Activated CD4-positive, alpha-beta T cell treated with anti-CD3 and anti-CD28 coated beads, Interleukin-2, amount 50 U/mL, for 4 hours (primary cell): ENCODE data around the gene MANF.
"Not testable (repeated sequence)": the region's sequence is repeated elsewhere in the genome, so short reads cannot be mapped to it uniquely, and the experiment has no call there.

ENCODE experiments used
- DNase-seq, 2 experiments: peaks; one replicate each; pipeline ENCODE4 v3.0.0-alpha.2; 2020

MANF gene

DNA sequence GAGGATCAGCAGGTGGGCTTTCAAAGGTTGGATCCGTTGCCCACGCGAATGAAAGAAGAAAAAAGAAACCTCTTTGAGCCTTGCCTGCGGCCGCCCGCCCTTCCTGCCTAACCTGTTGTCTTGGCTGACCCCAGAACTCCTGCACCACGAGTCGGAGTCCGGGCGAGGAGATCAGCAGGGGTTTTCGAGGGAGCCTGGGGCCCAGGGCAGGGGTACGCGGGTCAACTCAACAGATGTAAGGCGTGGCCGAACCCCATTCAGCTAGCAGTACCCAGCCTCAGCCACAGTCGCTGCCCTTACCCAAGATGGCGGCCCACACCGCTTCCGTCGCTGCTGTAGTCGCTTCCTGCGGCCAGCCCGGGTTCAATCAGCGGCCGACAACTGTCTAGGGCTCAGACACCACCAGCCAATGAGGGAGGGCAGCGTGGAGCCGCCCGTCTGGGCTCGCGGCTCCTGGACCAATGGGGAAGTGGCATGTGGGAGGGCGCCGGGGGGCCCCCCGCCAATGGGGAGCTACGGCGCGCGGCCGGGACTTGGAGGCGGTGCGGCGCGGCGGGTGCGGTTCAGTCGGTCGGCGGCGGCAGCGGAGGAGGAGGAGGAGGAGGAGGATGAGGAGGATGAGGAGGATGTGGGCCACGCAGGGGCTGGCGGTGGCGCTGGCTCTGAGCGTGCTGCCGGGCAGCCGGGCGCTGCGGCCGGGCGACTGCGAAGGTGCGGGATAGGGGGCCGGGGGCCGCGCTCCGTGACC lies at the start of gene MANF:
Gene MANF (plus strand): TSS at position 566 of the 748 bp plus-strand sequence. CDS start 52 bp downstream, at position 618.
- peak; percentile 95 to 96 for DNase-seq

DNA sequence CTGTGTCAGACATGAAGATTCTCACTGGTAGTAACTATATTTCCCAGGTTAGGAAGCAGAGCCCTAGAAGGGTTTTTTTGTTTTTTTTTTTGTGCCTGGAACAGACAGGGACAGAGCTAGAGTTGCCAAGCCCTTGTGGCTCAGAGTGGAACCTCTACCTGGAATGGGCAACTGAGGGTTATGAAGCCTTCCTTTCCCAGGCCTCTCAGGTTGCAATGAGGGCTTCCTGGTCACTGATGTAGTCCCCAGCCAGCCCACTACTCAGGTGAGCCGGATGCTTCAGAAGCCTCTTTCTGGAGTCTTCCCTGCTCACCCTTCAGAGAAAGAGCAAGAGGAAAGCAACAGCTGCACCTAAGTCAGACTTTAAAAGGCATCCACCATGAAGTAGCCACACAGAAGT lies 48.8 kb upstream of the MANF start:
- DNase-seq: no peak

DNA sequence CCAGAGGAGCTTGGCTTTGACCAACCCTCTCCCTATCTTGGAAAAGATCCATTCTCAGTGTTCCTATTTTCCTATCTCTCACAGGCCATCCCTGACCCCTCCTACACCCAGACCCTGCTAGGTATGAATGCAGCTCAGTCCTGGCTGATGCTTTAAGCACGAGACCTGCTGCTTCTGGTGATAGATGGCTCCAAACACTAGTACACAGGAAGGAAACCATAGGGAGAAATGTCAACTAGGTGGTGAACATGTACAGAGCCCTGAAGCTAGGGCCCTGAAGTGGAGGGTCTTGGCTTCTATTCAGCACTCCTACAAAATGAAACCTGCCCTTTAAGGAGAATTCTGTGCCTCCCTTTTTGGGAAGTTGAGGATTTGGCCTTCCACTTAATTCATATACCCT lies 47.4 kb upstream of the MANF start:
- no peak for DNase-seq

DNA sequence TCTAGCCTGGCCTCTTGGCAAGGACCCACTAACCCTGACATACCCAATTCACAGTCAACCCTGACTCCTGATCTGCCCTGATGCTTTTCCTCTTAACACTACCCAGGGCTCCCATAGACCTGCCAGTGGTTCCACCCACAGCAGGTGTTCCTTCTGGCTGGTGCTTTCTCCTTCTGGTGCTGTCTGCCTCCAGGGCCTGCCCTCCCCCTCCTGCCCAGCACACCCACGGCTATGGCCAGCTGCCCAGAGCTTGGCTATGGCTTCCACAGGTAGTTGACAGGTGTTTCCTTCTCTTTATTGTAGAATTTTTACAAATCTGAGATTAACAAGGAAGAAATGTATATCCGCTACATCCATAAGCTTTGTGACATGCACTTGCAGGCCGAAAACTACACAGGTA lies 46.5 kb upstream of the MANF start:
- DNase-seq: no peak

DNA sequence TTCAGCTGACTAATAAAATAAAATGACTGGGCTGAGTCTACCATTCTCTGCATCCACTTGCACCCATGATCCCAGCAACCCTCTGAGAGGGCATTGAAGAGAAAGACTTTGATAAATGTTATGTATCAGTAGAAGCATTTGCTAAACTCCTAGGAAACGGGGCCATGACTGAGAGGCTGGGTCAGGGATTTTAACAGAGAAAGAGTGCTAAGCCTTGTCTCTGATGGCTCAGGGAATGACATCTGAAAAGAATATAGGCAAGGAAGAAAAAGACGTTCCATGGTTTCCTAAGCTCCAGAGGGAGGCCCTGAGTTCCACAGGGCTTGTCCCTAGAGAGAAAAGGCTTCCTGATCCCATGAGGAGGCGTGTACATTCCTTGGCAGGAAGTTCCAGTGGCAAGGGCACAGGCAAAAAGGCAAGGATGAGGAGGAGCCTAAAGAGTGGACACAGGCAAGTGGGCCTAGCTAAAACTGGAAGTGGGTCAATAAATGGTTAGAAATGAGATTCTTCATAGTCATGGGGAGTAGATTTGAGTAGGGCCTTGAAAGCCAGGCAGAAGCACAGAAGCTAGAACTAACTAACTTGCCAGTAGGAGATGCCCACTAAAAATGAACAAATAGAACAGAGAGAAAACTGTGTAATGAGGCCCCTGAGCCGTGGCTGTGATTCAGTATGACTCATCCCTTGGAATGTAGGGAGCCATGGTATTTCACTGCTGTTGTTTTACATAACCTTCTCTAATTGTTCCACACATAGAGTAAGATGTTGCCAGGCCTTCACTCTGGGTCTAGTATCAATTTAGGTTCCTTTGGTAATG lies 44.9 kb upstream of the MANF start:
- DNase-seq: no peak

DNA sequence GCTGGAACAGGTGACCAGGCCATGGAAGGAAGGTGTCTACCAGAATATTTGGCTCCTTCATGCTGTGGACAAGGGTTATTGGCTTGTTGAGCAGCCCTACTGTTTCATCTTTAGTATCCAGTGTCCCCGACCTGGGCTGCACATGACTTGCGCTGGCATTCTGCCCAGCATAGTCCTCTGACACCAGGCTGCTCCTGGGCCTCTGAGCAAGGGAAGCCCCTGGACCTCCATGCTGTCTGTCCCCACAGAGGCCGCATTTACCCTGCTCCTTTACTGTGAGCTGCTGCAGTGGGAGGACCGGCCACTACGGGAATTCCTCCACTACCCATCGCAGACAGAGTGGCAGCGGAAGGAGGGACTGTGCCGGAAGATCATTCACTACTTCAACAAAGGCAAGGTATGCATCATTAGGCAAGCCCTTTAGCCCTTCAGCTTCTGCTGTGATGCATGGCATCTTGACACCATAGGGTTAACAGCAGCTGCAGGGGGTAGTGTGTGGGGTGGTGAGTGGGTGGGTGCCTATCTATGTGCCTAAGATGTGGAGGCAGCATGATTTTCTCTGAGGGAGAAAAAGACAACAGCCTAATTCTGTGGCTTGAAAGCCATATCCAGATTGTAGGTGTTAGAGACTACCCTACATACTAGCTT lies 44.0 kb upstream of the MANF start:
- DNase-seq: no peak

DNA sequence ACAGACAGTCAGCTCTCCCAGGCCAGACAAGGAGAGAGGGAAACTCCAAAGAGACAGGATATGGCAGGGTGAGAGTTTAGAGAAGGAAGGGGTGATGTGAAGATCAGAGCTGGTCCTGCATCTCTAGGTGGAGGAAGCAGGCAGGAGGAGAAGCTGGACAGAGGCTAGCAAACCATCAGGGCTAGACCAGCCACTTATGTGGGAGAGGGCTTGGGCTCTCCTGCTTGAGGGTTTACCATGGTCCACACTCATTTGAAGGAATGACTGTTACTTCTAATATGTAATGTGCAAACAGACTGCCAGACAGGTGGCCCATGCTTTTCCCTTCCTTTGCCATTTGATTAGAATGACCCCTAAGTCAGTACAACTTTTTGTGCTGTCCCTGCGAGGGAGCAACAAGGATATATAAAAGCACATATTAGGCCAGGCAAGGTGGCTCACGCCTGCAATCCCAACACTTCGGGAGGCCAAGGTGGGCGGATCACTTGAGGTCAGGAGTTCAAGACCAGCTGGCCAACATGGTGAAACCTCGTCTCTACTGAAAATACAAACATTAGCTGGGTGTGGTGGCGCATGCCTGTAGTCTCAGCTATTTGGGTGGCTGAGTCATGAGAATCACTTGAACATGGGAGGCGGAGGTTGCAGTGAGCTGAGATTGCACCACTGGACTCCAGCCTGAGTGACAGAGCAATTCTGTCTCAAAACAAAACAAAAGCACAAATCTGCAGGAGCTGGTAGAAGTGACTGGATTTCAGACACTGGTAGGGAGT lies 41.0 kb upstream of the MANF start:
- DNase-seq: no peak

DNA sequence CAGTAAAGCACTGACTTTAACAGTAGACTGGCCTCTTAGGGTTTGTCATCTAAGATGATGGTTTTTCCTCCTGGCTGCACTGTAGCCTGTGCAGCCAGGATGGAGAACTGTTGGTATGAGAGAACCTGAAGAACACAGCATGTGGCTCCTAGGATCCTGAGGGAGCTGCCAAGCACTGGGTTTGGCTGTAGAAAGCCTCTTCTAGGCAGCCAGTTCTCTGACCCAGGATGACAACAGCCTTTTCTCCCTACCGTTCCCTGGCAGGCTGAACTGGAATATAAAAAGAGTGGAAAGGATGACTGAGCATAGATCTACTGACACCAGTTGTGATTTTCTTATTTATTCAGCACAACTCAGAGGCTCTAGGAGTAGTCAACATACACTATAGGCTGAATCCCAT lies 34.3 kb upstream of the MANF start:
- DNase-seq: no peak

DNA sequence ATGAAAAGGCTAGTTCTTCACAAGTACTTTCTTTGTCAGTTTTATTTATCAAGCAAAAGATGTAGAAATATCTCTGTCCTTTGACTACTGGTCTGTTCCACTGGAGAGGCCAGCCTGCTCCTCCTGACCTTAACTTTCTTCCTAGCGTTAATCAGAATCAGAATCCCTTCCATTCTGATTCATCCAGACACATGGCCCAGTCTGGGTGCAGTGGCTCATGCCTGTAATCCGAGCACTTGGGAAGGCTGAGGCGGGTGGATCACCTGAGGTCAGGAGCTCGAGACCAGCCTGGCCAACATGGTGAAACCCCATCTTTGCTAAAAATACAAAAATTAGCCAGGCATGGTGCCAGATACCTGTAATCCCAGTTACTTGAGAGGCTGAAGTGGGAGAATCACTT lies 32.0 kb upstream of the MANF start:
- DNase-seq: no peak

DNA sequence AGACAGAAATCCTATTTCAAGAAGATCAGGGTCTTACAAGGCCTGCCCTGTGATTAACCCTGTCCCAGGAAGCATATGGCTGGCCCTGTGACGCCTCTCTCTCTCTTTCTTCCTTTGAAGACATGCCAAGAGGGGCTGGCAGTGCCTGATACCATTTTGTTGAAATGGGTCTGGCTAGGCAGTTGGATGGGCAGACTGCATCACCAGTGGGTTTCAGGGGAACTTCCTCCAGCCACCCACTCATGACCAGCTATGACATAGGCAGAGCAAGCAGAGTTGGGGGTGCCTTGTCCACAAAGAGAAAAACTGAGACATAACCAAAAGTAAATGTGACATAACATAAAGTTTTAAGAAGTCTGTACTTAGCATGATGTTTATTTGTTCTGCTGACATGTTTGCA lies 31.4 kb upstream of the MANF start:
- no peak for DNase-seq

DNA sequence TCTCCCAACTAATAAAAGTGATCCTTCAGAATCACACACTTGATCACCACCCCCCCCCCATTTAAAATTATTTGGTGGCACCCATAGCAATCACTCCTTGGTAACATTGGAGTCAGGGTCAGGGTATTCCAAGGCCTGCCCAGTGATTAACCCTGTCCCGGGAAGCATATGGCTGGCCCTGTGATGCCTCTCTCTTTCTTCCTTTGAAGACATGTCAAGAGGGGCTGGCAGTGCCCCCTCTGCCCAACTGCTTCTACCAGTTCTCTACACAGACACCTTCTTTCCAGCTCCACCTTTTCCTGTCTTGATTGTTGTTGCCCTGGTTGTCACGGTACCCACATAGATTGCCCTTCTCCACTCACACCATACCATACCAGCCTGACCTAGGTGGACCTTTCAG lies 30.9 kb upstream of the MANF start:
- DNase-seq: no peak

DNA sequence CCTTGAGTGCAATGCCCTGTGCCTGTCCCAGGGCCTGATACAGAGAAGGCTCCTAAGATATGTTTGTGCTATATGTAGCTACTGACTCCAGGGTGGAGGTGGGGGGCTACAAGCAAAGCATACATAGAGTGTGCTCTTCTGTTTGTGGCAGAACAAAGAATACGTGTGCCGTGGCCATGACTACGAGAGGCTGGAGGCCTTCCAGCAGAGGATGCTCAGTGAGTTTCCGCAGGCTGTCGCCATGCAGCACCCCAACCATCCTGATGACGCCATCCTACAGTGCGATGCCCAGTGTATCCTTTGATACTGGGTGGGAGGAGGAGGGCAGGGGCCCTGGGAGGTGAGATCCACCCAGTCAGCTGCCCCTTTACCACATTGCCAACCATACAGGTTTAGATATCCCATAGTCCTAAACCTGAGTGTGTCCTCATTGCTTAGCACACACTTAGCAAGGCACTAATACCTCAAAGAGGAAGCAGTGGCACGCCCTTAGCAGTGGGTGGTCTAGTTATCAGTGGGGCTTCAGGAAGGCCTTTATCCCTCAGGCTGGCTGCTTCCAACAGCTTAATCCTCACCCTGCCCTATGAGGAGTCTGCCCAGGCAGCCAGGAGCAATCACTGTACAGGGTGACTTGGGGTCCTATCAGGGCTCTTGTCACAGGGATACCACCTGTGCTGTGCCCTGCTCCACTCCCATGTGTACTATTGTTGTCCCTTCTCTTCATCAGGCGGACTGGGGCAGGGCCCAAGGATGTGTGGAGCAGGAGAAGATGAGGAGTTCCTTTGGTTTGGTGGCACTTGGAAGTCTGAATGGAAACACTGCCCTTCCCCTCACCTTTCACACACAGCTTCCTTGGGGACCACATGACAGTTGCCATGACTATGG lies 30.1 kb upstream of the MANF start:
- no peak for DNase-seq

DNA sequence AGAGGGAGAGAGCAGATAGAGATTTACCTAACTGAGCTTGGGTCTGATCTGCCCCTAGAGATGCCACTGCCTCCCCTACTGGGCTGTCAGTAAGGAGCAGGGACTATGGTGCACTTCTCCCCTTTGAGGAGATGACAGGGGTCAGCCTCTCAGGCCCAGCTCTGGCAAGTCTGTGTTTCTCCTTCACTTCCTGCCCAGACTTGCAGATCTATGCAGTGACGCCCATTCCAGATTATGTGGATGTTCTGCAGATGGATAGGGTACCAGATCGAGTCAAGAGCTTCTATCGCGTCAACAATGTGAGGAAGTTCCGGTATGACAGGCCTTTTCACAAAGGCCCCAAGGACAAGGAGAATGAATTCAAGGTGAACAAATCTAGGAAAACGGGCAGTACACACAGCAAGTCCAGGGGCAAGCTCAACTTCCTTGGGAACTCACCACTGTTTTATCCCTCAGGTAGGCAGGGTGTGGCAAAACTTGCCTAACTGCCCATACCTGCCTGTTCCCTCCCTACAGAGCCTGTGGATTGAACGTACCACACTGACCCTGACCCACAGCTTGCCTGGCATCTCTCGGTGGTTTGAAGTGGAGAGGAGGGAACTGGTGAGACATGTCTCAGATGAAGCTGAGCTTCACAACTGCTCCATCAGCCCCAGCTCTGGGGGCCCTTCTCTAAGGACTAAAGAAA lies 29.1 kb upstream of the MANF start:
- no peak for DNase-seq

DNA sequence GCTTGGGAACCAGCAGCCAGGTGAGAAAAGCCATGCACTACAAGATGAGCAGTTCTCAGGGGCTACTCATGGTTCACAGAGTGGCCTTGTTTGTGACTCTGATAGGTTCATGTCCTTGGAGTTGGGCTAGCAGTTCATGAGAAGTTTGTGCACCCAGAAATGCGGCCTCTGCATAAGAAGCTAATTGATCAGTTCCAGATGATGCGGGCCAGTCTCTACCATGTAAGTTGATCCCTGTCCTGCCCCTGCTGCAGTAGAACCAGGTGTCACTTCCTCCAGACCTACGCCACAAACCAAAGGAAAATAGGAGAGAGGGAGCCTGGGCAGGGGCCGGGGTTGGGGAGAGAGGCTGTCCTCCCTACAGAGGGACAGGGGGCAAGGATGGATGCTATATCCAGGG lies 27.2 kb upstream of the MANF start:
- no peak for DNase-seq

DNA sequence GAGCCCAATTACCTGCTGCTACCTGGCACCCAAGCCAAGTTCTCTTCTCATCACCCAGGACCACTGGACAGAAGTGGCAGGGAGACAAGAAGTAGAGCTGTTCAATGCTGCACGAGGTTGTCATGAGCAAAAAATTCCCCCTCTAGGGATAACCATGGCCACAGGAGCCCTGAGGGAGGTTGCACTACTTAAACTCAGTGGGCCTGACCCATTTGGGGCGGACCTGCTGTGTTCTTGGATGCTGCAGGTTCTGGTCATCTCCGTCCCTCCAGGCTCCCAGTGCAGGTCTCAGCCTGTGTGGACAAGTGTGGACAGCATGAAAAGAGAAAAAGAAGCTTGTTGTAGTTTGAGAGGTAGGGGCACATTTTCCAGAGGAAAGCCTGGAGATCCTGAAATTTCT lies 26.1 kb upstream of the MANF start:
- DNase-seq: no peak

DNA sequence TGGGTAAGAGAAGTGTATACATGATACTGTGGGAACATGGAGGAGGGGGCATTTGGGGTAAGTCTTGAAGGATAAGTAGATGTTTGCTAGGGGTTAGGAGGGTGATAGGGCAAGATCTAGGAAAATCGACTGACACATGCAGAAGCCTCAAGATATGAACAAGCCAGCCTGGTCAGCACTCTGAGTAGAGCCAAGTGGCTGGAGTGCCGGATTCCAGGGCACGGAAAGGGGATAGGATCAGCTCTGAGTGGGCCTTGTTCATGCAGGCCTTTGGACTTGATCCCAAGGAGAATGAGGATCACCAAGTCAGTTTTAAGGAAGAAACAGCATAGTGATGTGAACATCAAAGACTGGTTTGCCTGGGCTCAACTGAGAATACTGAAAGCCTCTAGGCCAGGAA lies 24.3 kb upstream of the MANF start:
- DNase-seq: no peak

DNA sequence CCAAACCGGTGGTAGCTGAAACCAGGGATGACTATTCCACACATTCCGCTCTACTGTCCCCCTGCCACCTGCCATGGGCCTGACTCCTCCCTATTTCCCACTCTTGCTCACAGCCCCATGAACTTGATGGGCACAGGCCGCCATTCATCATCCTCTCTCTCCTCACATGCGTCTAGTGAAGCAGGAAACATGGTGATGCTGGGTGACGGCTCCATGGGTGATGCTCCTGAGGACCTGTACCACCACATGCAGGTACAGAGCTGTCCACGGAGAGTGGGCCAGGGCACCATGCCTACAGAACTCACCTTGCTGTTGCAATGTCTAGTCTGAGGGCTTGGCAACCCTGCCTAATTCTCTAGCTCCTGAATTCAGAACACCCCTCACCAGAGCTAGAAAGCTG lies 23.3 kb upstream of the MANF start:
- DNase-seq: no peak

DNA sequence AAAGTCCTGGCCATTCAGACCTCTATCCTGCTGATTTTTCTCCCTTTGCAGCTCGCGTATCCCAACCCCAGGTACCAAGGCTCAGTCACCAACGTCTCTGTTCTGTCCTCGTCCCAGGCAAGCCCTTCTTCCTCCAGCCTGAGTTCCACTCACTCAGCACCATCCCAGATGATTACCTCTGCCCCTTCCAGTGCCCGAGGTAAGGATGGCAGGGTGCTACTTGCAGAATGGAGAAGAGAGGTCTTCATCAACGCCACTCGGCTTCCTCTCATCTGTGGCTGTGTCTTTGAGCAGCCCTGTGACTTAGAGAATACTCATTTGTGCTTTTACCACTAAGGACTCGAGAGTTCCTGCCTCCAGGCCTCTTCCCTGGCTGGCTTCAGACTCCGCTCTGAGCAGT lies 22.6 kb upstream of the MANF start:
- no peak for DNase-seq

DNA sequence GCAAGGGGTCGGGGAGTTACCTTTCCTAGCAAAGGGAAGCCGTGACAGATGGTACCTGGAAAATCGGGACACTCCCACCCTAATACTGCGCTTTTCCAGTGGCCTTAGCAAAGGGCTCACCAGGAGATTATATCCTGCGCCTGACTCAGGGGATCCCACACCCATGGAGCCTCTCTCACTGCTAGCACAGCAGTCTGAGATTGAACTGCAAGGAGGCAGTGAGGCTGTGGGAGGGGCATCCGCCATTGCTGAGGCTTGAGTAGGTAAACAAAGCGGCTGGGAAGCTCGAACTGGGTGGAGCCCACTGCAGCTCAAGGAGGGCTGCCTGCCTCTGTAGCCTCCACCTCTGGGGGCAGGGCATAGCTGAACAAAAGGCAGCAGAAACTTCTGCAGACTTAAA lies 16.8 kb upstream of the MANF start:
- not testable (repeated sequence) for DNase-seq

DNA sequence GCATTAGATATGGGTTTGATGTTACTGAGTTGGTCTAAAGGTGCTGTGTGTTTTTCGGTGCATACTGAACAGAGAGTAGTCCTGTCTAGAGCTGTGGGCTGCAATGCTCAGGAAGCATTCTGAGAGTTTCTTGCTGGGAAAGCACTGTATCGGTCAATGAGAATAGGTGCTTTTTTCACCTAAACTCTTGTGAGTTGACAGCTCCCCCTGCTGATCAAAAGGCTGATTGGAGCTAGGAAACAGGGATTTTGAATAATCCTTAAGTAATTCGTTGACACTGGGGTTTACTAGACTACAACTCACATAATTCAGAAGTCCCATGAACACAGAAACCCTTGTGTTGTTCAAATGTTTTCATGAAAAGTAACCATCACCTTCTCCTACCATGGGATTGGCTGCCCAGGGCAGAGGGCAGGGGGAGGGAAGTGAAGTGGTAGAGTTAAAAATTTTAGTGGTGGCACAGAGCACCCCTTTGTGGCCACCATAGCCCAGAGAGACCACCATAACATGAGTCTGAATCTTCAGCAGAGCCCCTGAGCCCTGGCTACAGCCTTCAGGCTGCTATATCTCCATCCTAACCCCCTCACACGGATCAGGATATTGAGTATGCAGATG lies 13.0 kb upstream of the MANF start:
- peak; percentile 44 to 51 for DNase-seq
